IMR-90 (cell line): ENCODE results near the gene NOS2. TPM values are rescaled to one million over a fixed set of nuclear protein-coding genes. Genes with fewer than 3 reads are reported as not detected.

Source experiments
- ATAC-seq: fragments of 200-7000 bp; cut with Tn5 transposase; 2 replicates; pipeline ENCODE4 v1.9.1; 2020; ENCODE audit warnings: low read depth, mild to moderate bottlenecking, moderate library complexity
- BruUV-seq: library from RNA; stranded (reverse); fragments of 400-500 nt; replicated peaks from 2 replicates; lab custom pipeline; 2021; lab: Mats Ljungman, UMichigan
- CTCF ChIA-PET: fragments of 300-600 bp; formaldehyde crosslinking; extraction: SDS; loops from one replicate; lab custom pipeline; 2021; ENCODE audit warnings: antibody characterized with exemption; lab: Yijun Ruan, JAX
- POLR2A ChIA-PET: fragments of 300-600 bp; sonication (Branson Sonifier 250); formaldehyde crosslinking; loops from one replicate; lab custom pipeline; 2022; ENCODE audit warnings: antibody characterized with exemption; ENCODE audit not compliant: unreplicated experiment; lab: Charles Lee
- DNase-seq: peaks from one replicate; pipeline ENCODE4 v3.0.0; 2013
- H2AFZ ChIP-seq: replicated peaks from 2 replicates; pipeline ENCODE3; 2013; ENCODE audit warnings: low read length, mild to moderate bottlenecking; ENCODE audit not compliant: poor library complexity
- H2AK5ac ChIP-seq: 2 replicates; pipeline ENCODE4 v1.6.1; 2013; ENCODE audit warnings: low read depth, low read length, inconsistent platforms
- H2AK9ac ChIP-seq: replicated peaks from 2 replicates; pipeline ENCODE3; 2013; ENCODE audit warnings: mild to moderate bottlenecking, low read depth, low read length, moderate library complexity; ENCODE audit not compliant: poor library complexity
- H2BK120ac ChIP-seq: 2 replicates; pipeline ENCODE4 v1.6.1; 2013; ENCODE audit warnings: low read depth, low read length, inconsistent platforms
- H2BK15ac ChIP-seq: 3 replicates; pipeline ENCODE4 v1.6.1; 2013; ENCODE audit warnings: low read depth, low read length, inconsistent platforms
- H2BK20ac ChIP-seq: 2 replicates; pipeline ENCODE4 v1.6.1; 2013; ENCODE audit warnings: low read depth, mild to moderate bottlenecking, inconsistent platforms, low read length, moderate library complexity
- H2BK5ac ChIP-seq: 2 replicates; pipeline ENCODE4 v1.6.1; 2013; ENCODE audit warnings: mild to moderate bottlenecking, low read depth, low read length, inconsistent platforms; ENCODE audit not compliant: poor library complexity, severe bottlenecking
- H3K14ac ChIP-seq: replicated peaks from 2 replicates; pipeline ENCODE4 v1.6.1; 2013; ENCODE audit warnings: low read depth, low read length, inconsistent platforms
- H3K18ac ChIP-seq: 2 replicates; pipeline ENCODE4 v1.6.1; 2013; ENCODE audit warnings: low read depth, low read length, control low read depth
- H3K23ac ChIP-seq: 2 replicates; pipeline ENCODE4 v1.6.1; 2013; ENCODE audit warnings: low read depth, low read length, inconsistent platforms
- H3K27ac ChIP-seq: 2 replicates; pipeline ENCODE4 v1.5.1; 2013; ENCODE audit warnings: mild to moderate bottlenecking, control low read depth, low read length; ENCODE audit not compliant: insufficient read depth
- H3K27me3 ChIP-seq: 2 replicates; pipeline ENCODE4 v1.6.1; 2013; ENCODE audit warnings: low read length; ENCODE audit not compliant: control insufficient read depth, insufficient read depth
- H3K36me3 ChIP-seq: 2 replicates; pipeline ENCODE4 v1.6.1; 2013; ENCODE audit warnings: low read length, mixed read lengths; ENCODE audit not compliant: control insufficient read depth, insufficient read depth
- H3K4ac ChIP-seq: 2 replicates; pipeline ENCODE4 v1.6.1; 2013; ENCODE audit warnings: low read depth, low read length, inconsistent platforms
- H3K4me1 ChIP-seq: 2 replicates; pipeline ENCODE4 v1.6.1; 2013; ENCODE audit warnings: low read length, mixed read lengths; ENCODE audit not compliant: control insufficient read depth, insufficient read depth
- H3K4me2 ChIP-seq: 2 replicates; pipeline ENCODE4 v1.6.1; 2013; ENCODE audit warnings: low read depth, mild to moderate bottlenecking, control low read depth, low read length, moderate library complexity
- H3K4me3 ChIP-seq: 2 replicates; pipeline ENCODE4 v1.5.1; 2013; ENCODE audit warnings: low read depth, mild to moderate bottlenecking, control low read depth, low read length, moderate library complexity; ENCODE audit not compliant: insufficient read depth
- H3K56ac ChIP-seq: 2 replicates; pipeline ENCODE4 v1.6.1; 2013; ENCODE audit warnings: low read length, inconsistent platforms; ENCODE audit not compliant: insufficient read depth; ENCODE audit errors: extremely low read depth
- H3K79me1 ChIP-seq, 2 experiments: 2 replicates each; pipeline ENCODE4 v1.6.1; 2013; ENCODE audit warnings: low read length in 2 of 2, inconsistent platforms in 1 of 2, low read depth in 1 of 2
- H3K9ac ChIP-seq: 2 replicates; pipeline ENCODE4 v1.6.1; 2013; ENCODE audit warnings: low read depth, low read length, control low read depth
- H3K9me1 ChIP-seq: 2 replicates; pipeline ENCODE4 v1.6.1; 2013; ENCODE audit warnings: low read length, inconsistent platforms; ENCODE audit not compliant: insufficient read depth
- H3K9me3 ChIP-seq: 2 replicates; pipeline ENCODE4 v1.6.1; 2013; ENCODE audit warnings: low read length; ENCODE audit not compliant: control insufficient read depth, insufficient read depth
- H4K20me1 ChIP-seq: 2 replicates; pipeline ENCODE4 v1.6.1; 2013; ENCODE audit warnings: low read length, inconsistent platforms; ENCODE audit not compliant: insufficient read depth
- H4K5ac ChIP-seq: 2 replicates; pipeline ENCODE4 v1.6.1; 2013; ENCODE audit warnings: mild to moderate bottlenecking, low read depth, low read length, control low read depth
- H4K8ac ChIP-seq, 2 experiments: 2 replicates each; pipeline ENCODE4 v1.6.1; 2013; ENCODE audit warnings: low read depth in 2 of 2, low read length in 2 of 2, control low read depth in 1 of 2, inconsistent platforms in 1 of 2
- H4K91ac ChIP-seq: 2 replicates; pipeline ENCODE4 v1.6.1; 2013; ENCODE audit warnings: low read depth, low read length, inconsistent platforms; ENCODE audit not compliant: insufficient read depth
- BHLHE40 ChIP-seq: fragments of 150-350 bp; IDR thresholded peaks from 2 replicates; pipeline ENCODE4 v1.6.1; 2016; ENCODE audit warnings: mild to moderate bottlenecking, low read depth, low read length
- CEBPB ChIP-seq: IDR thresholded peaks from 2 replicates; pipeline ENCODE4 v1.6.1; 2012; ENCODE audit warnings: low read depth, low read length, improper control_type of control experiment
- CHD1 ChIP-seq: IDR thresholded peaks from 2 replicates; pipeline ENCODE4 v1.6.1; 2012; ENCODE audit warnings: low read depth, low read length, improper control_type of control experiment
- ELK1 ChIP-seq: fragments of 150-350 bp; IDR thresholded peaks from 2 replicates; pipeline ENCODE4 v1.6.1; 2016; ENCODE audit warnings: low read depth, mild to moderate bottlenecking, low read length, moderate library complexity, borderline replicate concordance
- FOS ChIP-seq: fragments of 150-350 bp; IDR thresholded peaks from 2 replicates; pipeline ENCODE4 v1.6.1; 2016; ENCODE audit warnings: low read depth, low read length
- MAFK ChIP-seq: IDR thresholded peaks from 2 replicates; pipeline ENCODE4 v1.6.1; 2012; ENCODE audit warnings: low read depth, low read length, improper control_type of control experiment
- MAZ ChIP-seq: IDR thresholded peaks from 2 replicates; pipeline ENCODE4 v1.6.1; 2012; ENCODE audit warnings: low read depth, mild to moderate bottlenecking, low read length, improper control_type of control experiment, moderate library complexity, borderline replicate concordance
- NFE2L2 ChIP-seq: fragments of 150-350 bp; IDR thresholded peaks from 2 replicates; pipeline ENCODE4 v1.6.1; 2016; ENCODE audit warnings: low read depth, mild to moderate bottlenecking, low read length
- POLR2A ChIP-seq: IDR thresholded peaks from 2 replicates; pipeline ENCODE4 v1.6.1; 2012; ENCODE audit warnings: mild to moderate bottlenecking, low read depth, low read length
- RAD21 ChIP-seq: IDR thresholded peaks from 2 replicates; pipeline ENCODE4 v1.6.1; 2012; ENCODE audit warnings: low read length, improper control_type of control experiment
- RCOR1 ChIP-seq: IDR thresholded peaks from 2 replicates; pipeline ENCODE4 v1.6.1; 2012; ENCODE audit warnings: mild to moderate bottlenecking, low read length, improper control_type of control experiment; ENCODE audit not compliant: insufficient replicate concordance
- RFX5 ChIP-seq: IDR thresholded peaks from 2 replicates; pipeline ENCODE4 v1.8.0; 2012; ENCODE audit warnings: low read depth, mild to moderate bottlenecking, low read length, moderate library complexity
- USF2 ChIP-seq: fragments of 150-350 bp; IDR thresholded peaks from 2 replicates; pipeline ENCODE4 v1.6.1; 2017; ENCODE audit warnings: mild to moderate bottlenecking, antibody characterized with exemption, low read length, low read depth
- WGBS, 2 experiments: methylation state at CpG; one replicate each; pipeline versions ENCODE4 v1.1.5 to v1.1.7; 2013; ENCODE audit warnings: missing lambda C conversion rate in 2 of 2; ENCODE audit not compliant: insufficient read length in 1 of 2; ENCODE audit errors: extremely low coverage in 2 of 2; 5-methylcytosine and 5-hydroxymethylcytosine counted together
- dilution Hi-C: fragments of 300-500 bp; cut with HindIII; formaldehyde crosslinking; loops from one replicate; pipeline ENCODE4 v1.14.3; 2018; ENCODE audit warnings: low sequenced_read_pairs; ENCODE audit not compliant: unreplicated experiment
- in situ Hi-C: fragments of 300-500 bp; cut with MboI; formaldehyde crosslinking; loops from 3 replicates; pipeline ENCODE4 v1.14.3; 2019; ENCODE audit warnings: low sequenced_read_pairs, inconsistent platforms, mixed read lengths
- intact Hi-C: fragments of 100-400 bp; cut with micrococcal nuclease; formaldehyde crosslinking; loops from 2 replicates; pipeline ENCODE4 v1.10.0; 2022
- polyA plus RNA-seq, 3 experiments: library from polyadenylated mRNA; depleted of rRNA; stranded (reverse); fragments of >200 nt; gene quantifications; 2 replicates each; pipeline ENCODE4 v1.2.3, GENCODE V29; 2012; ENCODE audit warnings: low replicate concordance in 1 of 3
- total RNA-seq: library from RNA; depleted of rRNA; stranded (reverse); fragments of >200 nt; gene quantifications from 2 replicates; pipeline ENCODE4 v1.2.3, GENCODE V29; 2012
- TF ChIP-seq, protein P1 (sequence below): conservative IDR thresholded peaks from 2 replicates; pipeline ENCODE4 v1.5.1; 2012; ENCODE audit warnings: mild to moderate bottlenecking, low read depth, low read length, improper control_type of control experiment

NOS2 gene
- total and polyA plus RNA-seq, 2 of the 4 experiments (the other 2 are of a cell fraction) = under 0.01 TPM; not detected in 1

DNA sequence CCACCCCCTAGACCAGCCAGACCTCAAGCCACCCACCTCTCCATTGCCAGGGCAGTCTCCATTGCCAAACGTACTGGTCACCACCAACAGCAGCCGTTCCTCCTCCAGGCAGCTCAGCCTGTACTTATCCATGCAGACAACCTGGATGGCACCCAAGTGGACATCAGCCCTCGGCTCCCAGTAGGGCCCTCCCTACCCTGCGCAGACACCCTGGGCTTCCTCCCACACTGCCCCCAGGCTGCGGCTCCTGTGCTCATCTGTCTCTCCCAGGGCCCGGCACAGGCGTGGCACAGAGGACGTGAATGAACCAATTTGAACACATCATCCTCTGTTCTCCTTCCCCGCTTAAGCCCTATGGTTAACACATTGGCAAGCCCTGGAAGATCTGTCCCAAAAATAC is 29.5 kb downstream of the NOS2 start:
- in situ Hi-C loops (loop anchor here (25.0 kb wide), 1 partner anchor 534 kb away; no protein-coding TSS in a partner anchor), intact Hi-C loops (no loop called here), dilution Hi-C loops (no loop called here)
- 36% methylated on average over 2 of the region's 9 CpGs; no CpG with 5 or more reads in 1 of the 2 experiments for WGBS, 2 experiments
- H4K20me1 ChIP-seq = no peaks in the 10 kb centered on the region
- no peak overlapping the region for H3K4me2 ChIP-seq
- no peak overlapping the region for H2AFZ ChIP-seq
- no peak overlapping the region for H4K5ac ChIP-seq
- no peak overlapping the region for H2BK5ac ChIP-seq
- no TSS peak for BruUV-seq
- no peak overlapping the region for H3K18ac ChIP-seq
- no peak overlapping the region for H4K91ac ChIP-seq
- TF ChIP-seq POLR2A (no peak), RAD21 (no peak), USF2 (no peak), CHD1 (no peak), ELK1 (no peak), NFE2L2 (no peak), RFX5 (no peak), RCOR1 (no peak), FOS (no peak), CEBPB (no peak), MAFK (no peak), BHLHE40 (no peak), MAZ (no peak)
- TF ChIP-seq, protein P1, sequence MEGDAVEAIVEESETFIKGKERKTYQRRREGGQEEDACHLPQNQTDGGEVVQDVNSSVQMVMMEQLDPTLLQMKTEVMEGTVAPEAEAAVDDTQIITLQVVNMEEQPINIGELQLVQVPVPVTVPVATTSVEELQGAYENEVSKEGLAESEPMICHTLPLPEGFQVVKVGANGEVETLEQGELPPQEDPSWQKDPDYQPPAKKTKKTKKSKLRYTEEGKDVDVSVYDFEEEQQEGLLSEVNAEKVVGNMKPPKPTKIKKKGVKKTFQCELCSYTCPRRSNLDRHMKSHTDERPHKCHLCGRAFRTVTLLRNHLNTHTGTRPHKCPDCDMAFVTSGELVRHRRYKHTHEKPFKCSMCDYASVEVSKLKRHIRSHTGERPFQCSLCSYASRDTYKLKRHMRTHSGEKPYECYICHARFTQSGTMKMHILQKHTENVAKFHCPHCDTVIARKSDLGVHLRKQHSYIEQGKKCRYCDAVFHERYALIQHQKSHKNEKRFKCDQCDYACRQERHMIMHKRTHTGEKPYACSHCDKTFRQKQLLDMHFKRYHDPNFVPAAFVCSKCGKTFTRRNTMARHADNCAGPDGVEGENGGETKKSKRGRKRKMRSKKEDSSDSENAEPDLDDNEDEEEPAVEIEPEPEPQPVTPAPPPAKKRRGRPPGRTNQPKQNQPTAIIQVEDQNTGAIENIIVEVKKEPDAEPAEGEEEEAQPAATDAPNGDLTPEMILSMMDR = no peak
- no peak overlapping the region for H2BK20ac ChIP-seq
- H2BK120ac ChIP-seq = no peak overlapping the region
- H3K14ac ChIP-seq = no peak overlapping the region
- no peak overlapping the region for H3K27ac ChIP-seq
- no peak overlapping the region for H3K9ac ChIP-seq
- H3K4me1 ChIP-seq = no peaks in the 10 kb centered on the region
- H2BK15ac ChIP-seq = no peak overlapping the region
- H3K4me3 ChIP-seq = no peak overlapping the region
- ATAC-seq (no peak), DNase-seq (no peak)
- no peaks in the 10 kb centered on the region for H3K9me3 ChIP-seq
- H3K27me3 ChIP-seq = peaks cover 7% of the 10 kb centered on the region; the same call in 1 of the 2 replicates
- H3K4ac ChIP-seq = no peak overlapping the region
- H3K9me1 ChIP-seq = no peaks in the 10 kb centered on the region
- no peak overlapping the region for H2AK5ac ChIP-seq
- H3K36me3 ChIP-seq = no peaks in the 10 kb centered on the region
- no peak overlapping the region for H2AK9ac ChIP-seq
- no peak overlapping the region for H3K23ac ChIP-seq
- H3K56ac ChIP-seq = no peak overlapping the region
- H4K8ac ChIP-seq = no peak overlapping the region
- no peaks in the 10 kb centered on the region for H3K79me1 ChIP-seq
- POLR2A ChIA-PET = no interaction called here
- CTCF ChIA-PET = no interaction called here
